ENCODE measurements around the gene APOL4. TPM values are rescaled to one million over a fixed set of nuclear protein-coding genes. Genes with fewer than 3 reads are reported as not detected.
A peak's percentile ranks its signal among the peaks of the same experiment; 100 is the strongest.
"Not testable (repeated sequence)": the region's sequence is repeated elsewhere in the genome, so short reads cannot be mapped to it uniquely, and the experiment has no call there.

APOL4 gene
- 1 to 10 TPM in 1 of 2 donors, under 1 TPM in 1; 0.99 to 2.7 TPM for total RNA-seq

- no peak for ATAC-seq (replicated peaks in 1 of 2)
- Mint-ChIP-seq H3K36me3 (ENCODE audit: insufficient read depth in 2 of 2) (no peaks in the 10 kb centered on the region), H3K4me3 (peak within 1 kb of the TSS in 1 of 2 donors; percentile 80), H3K4me1 (ENCODE audit: low read depth) (peaks cover 24% of the 10 kb centered on the region), H3K9me3 (no peaks in the 10 kb centered on the region), H3K27ac (no peak within 1 kb of the TSS), H3K27me3 (ENCODE audit: low read depth) (no peaks in the 10 kb centered on the region)
- no peak for DNase-seq
Observed at GRCh38 chr22:36201630-36202319, at the start of gene APOL4. Gene APOL4 (minus strand): TSS chr22:36201809. CDS start chr22:36201734, 75 bp downstream.

GRCh38 chr22:36250292-36250960, 48.8 kb upstream of the APOL4 start:
- peak overlapping the region in 1 of 2 donors; percentile 42 for H3K4me3 Mint-ChIP-seq
- not testable (repeated sequence) for H3K9me3 Mint-ChIP-seq; H3K27me3 Mint-ChIP-seq (ENCODE audit: low read depth); DNase-seq; ATAC-seq (replicated peaks in 1 of 2); H3K27ac Mint-ChIP-seq
- H3K36me3 Mint-ChIP-seq (ENCODE audit: insufficient read depth in 2 of 2), result peaks cover 10 to 14% of the 10 kb centered on the region in 2 donors
- H3K4me1 Mint-ChIP-seq (ENCODE audit: low read depth), result peaks cover 50% of the 10 kb centered on the region

DNA sequence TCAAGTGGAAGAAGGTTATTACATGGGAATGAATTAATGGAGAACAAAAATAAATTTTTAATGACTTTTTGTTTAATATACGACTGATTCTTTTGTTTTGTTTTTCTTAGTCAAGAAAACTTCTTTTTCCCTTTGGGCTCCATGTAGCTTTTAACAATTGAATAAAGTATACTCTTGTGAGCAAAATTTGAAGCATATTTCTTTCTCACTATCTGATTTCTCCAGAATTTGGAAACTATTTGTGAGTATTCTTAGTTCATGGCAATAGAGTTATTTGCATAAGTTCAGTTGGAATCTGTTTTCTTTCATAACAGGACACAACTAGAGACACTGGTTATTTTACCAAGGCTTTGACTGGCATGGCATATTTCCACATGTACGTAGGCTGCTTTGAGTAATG, 47.6 kb upstream of the APOL4 start:
- H3K4me3 Mint-ChIP-seq, result no peak overlapping the region
- no peak overlapping the region for H3K27ac Mint-ChIP-seq
- H3K9me3 Mint-ChIP-seq, result peaks cover 0 to 7% of the 10 kb centered on the region in 2 donors
- H3K27me3 Mint-ChIP-seq (ENCODE audit: low read depth), result no peaks in the 10 kb centered on the region
- ATAC-seq (replicated peaks in 1 of 2) (no peak), DNase-seq (no peak)
- H3K4me1 Mint-ChIP-seq (ENCODE audit: low read depth), result peaks cover 38% of the 10 kb centered on the region
- peaks cover 9 to 14% of the 10 kb centered on the region in 2 donors for H3K36me3 Mint-ChIP-seq (ENCODE audit: insufficient read depth in 2 of 2)

DNA sequence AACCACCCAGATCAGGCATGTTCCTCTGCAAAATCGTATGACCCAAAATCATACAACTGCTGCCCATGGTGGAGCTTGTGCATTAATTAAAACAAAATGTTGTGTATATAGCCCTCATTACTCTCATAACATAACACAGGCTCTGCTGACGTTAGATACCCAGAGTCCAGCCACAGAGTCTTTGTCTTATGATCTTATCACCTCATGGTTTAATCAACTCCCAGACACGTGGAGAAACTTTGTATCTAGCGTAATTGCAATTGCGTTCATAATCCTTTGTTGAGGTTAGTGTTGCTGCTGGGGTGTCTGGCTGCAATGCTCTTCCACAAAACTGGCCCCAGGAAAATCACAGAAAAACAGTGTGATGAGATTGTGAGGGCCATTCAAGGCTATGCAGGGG, 46.3 kb upstream of the APOL4 start:
- peaks cover 26% of the 10 kb centered on the region for H3K4me1 Mint-ChIP-seq (ENCODE audit: low read depth)
- ATAC-seq (replicated peaks in 1 of 2) (no peak), DNase-seq (no peak)
- peaks cover 0 to 7% of the 10 kb centered on the region in 2 donors for H3K9me3 Mint-ChIP-seq
- H3K27ac Mint-ChIP-seq, result no peak overlapping the region
- peaks cover 5 to 11% of the 10 kb centered on the region in 2 donors for H3K36me3 Mint-ChIP-seq (ENCODE audit: insufficient read depth in 2 of 2)
- no peaks in the 10 kb centered on the region for H3K27me3 Mint-ChIP-seq (ENCODE audit: low read depth)
- H3K4me3 Mint-ChIP-seq, result no peak overlapping the region

- Mint-ChIP-seq H3K27ac (no peak overlapping the region), H3K36me3 (ENCODE audit: insufficient read depth in 2 of 2) (peaks cover 5 to 18% of the 10 kb centered on the region in 2 donors), H3K4me1 (ENCODE audit: low read depth) (peaks cover 13% of the 10 kb centered on the region), H3K27me3 (ENCODE audit: low read depth) (no peaks in the 10 kb centered on the region), H3K9me3 (peaks cover 4 to 9% of the 10 kb centered on the region in 2 donors), H3K4me3 (no peak overlapping the region)
- DNase-seq (no peak), ATAC-seq (replicated peaks in 1 of 2) (no peak)
Observed at GRCh38 chr22:36246718-36247117, 45.1 kb upstream of the APOL4 start.

- Mint-ChIP-seq H3K27me3 (ENCODE audit: low read depth) (no peaks in the 10 kb centered on the region), H3K9me3 (peaks cover 4 to 9% of the 10 kb centered on the region in 2 donors)
Observed at GRCh38 chr22:36245805-36246356, 44.3 kb upstream of the APOL4 start.

GRCh38 chr22:36244522-36245391, 43.1 kb upstream of the APOL4 start:
- peaks cover 5 to 16% of the 10 kb centered on the region in 2 donors for H3K36me3 Mint-ChIP-seq (ENCODE audit: insufficient read depth in 2 of 2)
- H3K4me1 Mint-ChIP-seq (ENCODE audit: low read depth), result peaks cover 5% of the 10 kb centered on the region
- no peak overlapping the region for H3K27ac Mint-ChIP-seq
- DNase-seq, result no peak
- H3K9me3 Mint-ChIP-seq, result peaks cover 4 to 9% of the 10 kb centered on the region in 2 donors
- no peak for ATAC-seq (replicated peaks in 1 of 2)
- H3K27me3 Mint-ChIP-seq (ENCODE audit: low read depth), result no peaks in the 10 kb centered on the region
- H3K4me3 Mint-ChIP-seq, result no peak overlapping the region

More at GRCh38 chr22:36245805-36246356, 44.3 kb upstream of the APOL4 start:
- H3K36me3 Mint-ChIP-seq (ENCODE audit: insufficient read depth in 2 of 2), result peaks cover 5 to 18% of the 10 kb centered on the region in 2 donors
- DNase-seq, result no peak
- H3K27ac Mint-ChIP-seq, result no peak overlapping the region
- no peak for ATAC-seq (replicated peaks in 1 of 2)
- peaks cover 6% of the 10 kb centered on the region for H3K4me1 Mint-ChIP-seq (ENCODE audit: low read depth)
- no peak overlapping the region for H3K4me3 Mint-ChIP-seq

DNA sequence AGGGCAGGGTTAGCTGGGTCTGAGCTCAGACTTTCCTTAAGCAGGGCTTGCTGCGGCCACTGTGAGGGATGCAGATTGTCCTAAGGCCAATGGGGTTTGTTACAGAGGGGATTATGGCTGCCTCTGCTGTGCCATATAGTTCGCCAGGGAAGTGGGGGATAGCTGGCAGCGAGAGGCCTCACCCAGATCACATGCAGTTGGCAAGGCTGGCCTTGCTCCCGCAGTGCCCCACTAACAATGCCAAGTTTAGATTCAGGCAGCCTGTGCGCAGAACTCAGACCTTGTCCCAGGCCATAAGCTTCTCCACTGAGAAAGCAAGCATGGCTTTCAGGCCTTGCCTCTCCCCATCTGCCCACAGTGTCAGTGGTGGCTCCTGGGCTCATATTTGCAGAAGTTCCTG, 42.4 kb upstream of the APOL4 start:
- Mint-ChIP-seq H3K4me1 (ENCODE audit: low read depth) (peaks cover 8% of the 10 kb centered on the region), H3K27ac (no peak overlapping the region), H3K4me3 (no peak overlapping the region), H3K27me3 (ENCODE audit: low read depth) (no peaks in the 10 kb centered on the region), H3K9me3 (peaks cover 4 to 8% of the 10 kb centered on the region in 2 donors), H3K36me3 (ENCODE audit: insufficient read depth in 2 of 2) (peaks cover 8 to 18% of the 10 kb centered on the region in 2 donors)
- ATAC-seq (replicated peaks in 1 of 2) (no peak), DNase-seq (no peak)

GRCh38 chr22:36239401-36240171, 38.0 kb upstream of the APOL4 start, which contains the start of gene APOL2:
Gene APOL2 (minus strand): TSS chr22:36239527. CDS start chr22:36233162, 6,365 bp downstream.
- Mint-ChIP-seq H3K27me3 (ENCODE audit: low read depth) (no peaks in the 10 kb centered on the region), H3K4me1 (ENCODE audit: low read depth) (peaks cover 45% of the 10 kb centered on the region), H3K4me3 (peak within 1 kb of the TSS; percentile 96 to 98), H3K36me3 (ENCODE audit: insufficient read depth in 2 of 2) (peaks cover 23 to 32% of the 10 kb centered on the region in 2 donors), H3K27ac (peak within 1 kb of the TSS; percentile 96), H3K9me3 (peaks cover 2 to 7% of the 10 kb centered on the region in 2 donors)
- DNase-seq, result peak; percentile 83 to 87
- ATAC-seq (replicated peaks in 1 of 2), result peak; percentile 97 to 98

DNA sequence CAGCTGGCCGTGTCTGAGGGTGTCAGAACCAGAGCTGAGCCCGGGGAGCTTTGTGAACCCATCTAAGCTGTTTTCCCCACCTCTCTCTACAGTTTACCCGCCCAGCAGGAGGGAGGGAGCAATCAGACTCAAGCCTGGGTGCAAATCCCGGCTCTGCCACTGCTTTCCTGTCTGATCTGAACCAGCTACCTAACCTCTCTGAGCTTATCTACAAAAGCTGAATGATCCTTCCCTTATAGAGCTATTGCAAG, 37.5 kb upstream of the APOL4 start:
- Mint-ChIP-seq H3K36me3 (ENCODE audit: insufficient read depth in 2 of 2) (peaks cover 23 to 34% of the 10 kb centered on the region in 2 donors), H3K27ac (peak overlapping the region; percentile 96), H3K4me1 (ENCODE audit: low read depth) (peaks cover 50% of the 10 kb centered on the region), H3K9me3 (peaks cover 2 to 7% of the 10 kb centered on the region in 2 donors), H3K27me3 (ENCODE audit: low read depth) (no peaks in the 10 kb centered on the region), H3K4me3 (peak overlapping the region; percentile 96 to 98)
- no peak for DNase-seq
- no peak for ATAC-seq (replicated peaks in 1 of 2)

- H3K27ac Mint-ChIP-seq, result peak overlapping the region; percentile 96
- peak in 1 of 2 donors; percentile 15 for DNase-seq
- peaks cover 23 to 39% of the 10 kb centered on the region in 2 donors for H3K36me3 Mint-ChIP-seq (ENCODE audit: insufficient read depth in 2 of 2)
- ATAC-seq (replicated peaks in 1 of 2), result peak; percentile 4
- H3K4me3 Mint-ChIP-seq, result peak overlapping the region; percentile 96 to 98
- H3K4me1 Mint-ChIP-seq (ENCODE audit: low read depth), result peaks cover 53% of the 10 kb centered on the region
- no peaks in the 10 kb centered on the region for H3K27me3 Mint-ChIP-seq (ENCODE audit: low read depth)
- peaks cover 2 to 7% of the 10 kb centered on the region in 2 donors for H3K9me3 Mint-ChIP-seq
Observed at GRCh38 chr22:36238373-36239149, 37.0 kb upstream of the APOL4 start.
